Brain microvascular endothelial cell (primary cell): Measurements from ENCODE around the gene RGPD4.

Source experiments
- DNase-seq: peaks from one replicate; pipeline ENCODE4 v3.0.0-alpha.2; 2020
- H3K27ac ChIP-seq: fragments of 250-450 bp; sonication (Bioruptor Pico); 2 replicates; pipeline ENCODE4 v1.5.1; 2020; ENCODE audit warnings: mild to moderate bottlenecking, moderate library complexity
- H3K27me3 ChIP-seq: fragments of 250-450 bp; sonication (Bioruptor Pico); replicated peaks from 2 replicates; pipeline ENCODE4 v1.5.1; 2020; ENCODE audit warnings: mild to moderate bottlenecking
- H3K36me3 ChIP-seq: fragments of 250-450 bp; sonication (Bioruptor Pico); replicated peaks from 2 replicates; pipeline ENCODE4 v1.5.1; 2020; ENCODE audit warnings: mild to moderate bottlenecking
- H3K4me3 ChIP-seq: 2 replicates; pipeline ENCODE4 v1.5.1; 2011; ENCODE audit warnings: low read depth, mild to moderate bottlenecking, control low read depth, low read length, moderate library complexity
- in situ Hi-C: cut with HindIII; loops from 2 replicates; pipeline ENCODE4 v1.10.0; 2017; ENCODE audit warnings: low sequenced_read_pairs, low pct_ligation_motif_present
- TF ChIP-seq, protein P1 (sequence below): IDR thresholded peaks from 2 replicates; pipeline ENCODE4 v1.5.1; 2011; ENCODE audit warnings: low read depth, mild to moderate bottlenecking, moderate library complexity, low read length, control low read depth, inconsistent platforms; ENCODE audit errors: missing control alignments

The RGPD4 gene

GRCh38 chr2:107806901-107807300 lies 19.8 kb upstream of the RGPD4 start:
- Histone ChIP-seq H3K27ac (no peak overlapping the region), H3K4me3 (no peak overlapping the region), H3K27me3 (no peaks in the 10 kb centered on the region), H3K36me3 (no peaks in the 10 kb centered on the region)
- TF ChIP-seq, protein P1, sequence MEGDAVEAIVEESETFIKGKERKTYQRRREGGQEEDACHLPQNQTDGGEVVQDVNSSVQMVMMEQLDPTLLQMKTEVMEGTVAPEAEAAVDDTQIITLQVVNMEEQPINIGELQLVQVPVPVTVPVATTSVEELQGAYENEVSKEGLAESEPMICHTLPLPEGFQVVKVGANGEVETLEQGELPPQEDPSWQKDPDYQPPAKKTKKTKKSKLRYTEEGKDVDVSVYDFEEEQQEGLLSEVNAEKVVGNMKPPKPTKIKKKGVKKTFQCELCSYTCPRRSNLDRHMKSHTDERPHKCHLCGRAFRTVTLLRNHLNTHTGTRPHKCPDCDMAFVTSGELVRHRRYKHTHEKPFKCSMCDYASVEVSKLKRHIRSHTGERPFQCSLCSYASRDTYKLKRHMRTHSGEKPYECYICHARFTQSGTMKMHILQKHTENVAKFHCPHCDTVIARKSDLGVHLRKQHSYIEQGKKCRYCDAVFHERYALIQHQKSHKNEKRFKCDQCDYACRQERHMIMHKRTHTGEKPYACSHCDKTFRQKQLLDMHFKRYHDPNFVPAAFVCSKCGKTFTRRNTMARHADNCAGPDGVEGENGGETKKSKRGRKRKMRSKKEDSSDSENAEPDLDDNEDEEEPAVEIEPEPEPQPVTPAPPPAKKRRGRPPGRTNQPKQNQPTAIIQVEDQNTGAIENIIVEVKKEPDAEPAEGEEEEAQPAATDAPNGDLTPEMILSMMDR = no peak
- no peak for DNase-seq
- in situ Hi-C loops = no loop called here

DNA sequence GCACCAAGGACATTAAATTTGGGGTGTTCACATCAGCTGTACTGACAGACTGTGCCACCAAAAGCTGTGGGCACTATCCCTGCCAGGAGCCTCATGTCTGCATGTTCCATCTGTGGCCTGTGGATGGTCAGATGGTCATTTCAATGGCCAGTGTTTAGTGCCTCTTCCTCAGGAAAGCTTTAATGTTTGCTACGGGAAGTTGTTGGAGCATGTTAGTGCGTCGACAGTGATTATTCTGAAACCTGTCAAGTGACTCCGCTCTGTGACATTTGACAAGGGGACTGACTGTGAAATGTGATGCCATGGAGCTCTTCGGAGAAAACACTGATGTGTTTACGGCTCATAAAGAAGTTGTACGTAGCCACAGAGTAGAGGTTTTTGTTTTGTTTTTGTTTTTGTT lies 18.7 kb upstream of the RGPD4 start:
- no peak overlapping the region for H3K27ac ChIP-seq
- in situ Hi-C loops = no loop called here
- TF ChIP-seq, protein P1 = no peak
- H3K4me3 ChIP-seq = no peak overlapping the region
- no peak for DNase-seq
- no peaks in the 10 kb centered on the region for H3K36me3 ChIP-seq
- no peaks in the 10 kb centered on the region for H3K27me3 ChIP-seq

GRCh38 chr2:107808959-107809358 lies 17.7 kb upstream of the RGPD4 start:
- TF ChIP-seq, protein P1 = no peak
- no peak overlapping the region for H3K27ac ChIP-seq
- no peaks in the 10 kb centered on the region for H3K36me3 ChIP-seq
- no peak overlapping the region for H3K4me3 ChIP-seq
- in situ Hi-C loops = no loop called here
- no peaks in the 10 kb centered on the region for H3K27me3 ChIP-seq
- peak; percentile 12 for DNase-seq

DNA sequence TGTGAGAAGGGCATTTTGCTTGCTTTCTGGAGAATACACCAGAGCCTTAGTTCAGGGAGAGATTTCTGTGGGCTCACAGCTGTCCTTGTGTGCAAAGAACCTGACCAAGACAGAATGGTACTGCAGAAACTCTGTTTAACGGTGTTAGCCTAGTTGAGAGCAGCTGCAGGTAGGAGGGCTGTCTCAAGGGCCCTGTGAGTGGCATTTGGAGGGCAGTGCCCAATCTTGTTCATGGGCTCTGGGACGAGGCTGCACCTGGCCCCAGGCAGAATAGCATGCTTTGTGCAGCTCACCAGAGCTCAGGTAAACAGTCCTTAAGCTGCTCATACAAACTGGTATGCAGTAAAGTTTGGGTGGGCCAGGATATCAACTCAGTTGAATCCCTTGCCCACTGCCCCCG lies 16.9 kb upstream of the RGPD4 start:
- Histone ChIP-seq H3K27me3 (no peaks in the 10 kb centered on the region), H3K27ac (no peak overlapping the region), H3K4me3 (no peak overlapping the region), H3K36me3 (no peaks in the 10 kb centered on the region)
- TF ChIP-seq, protein P1 = no peak
- in situ Hi-C loops = no loop called here
- no peak for DNase-seq

- in situ Hi-C loops = no loop called here
- Histone ChIP-seq H3K27me3 (no peaks in the 10 kb centered on the region), H3K36me3 (no peaks in the 10 kb centered on the region), H3K4me3 (no peak overlapping the region), H3K27ac (no peak overlapping the region)
- DNase-seq = no peak
- TF ChIP-seq, protein P1 = no peak
Measured at GRCh38 chr2:107810734-107811133, 16.0 kb upstream of the RGPD4 start.

GRCh38 chr2:107811411-107811810 lies 15.3 kb upstream of the RGPD4 start:
- Histone ChIP-seq H3K36me3 (no peaks in the 10 kb centered on the region), H3K4me3 (no peak overlapping the region), H3K27ac (no peak overlapping the region), H3K27me3 (no peaks in the 10 kb centered on the region)
- TF ChIP-seq, protein P1 = no peak
- DNase-seq = no peak
- in situ Hi-C loops = no loop called here
